IPS DF 6.9 (cell line): Measurements from ENCODE around the gene ZNF189.

Experiments used
- DNase-seq: peaks from one replicate; pipeline ENCODE4 v3.0.0-alpha.2; 2013; ENCODE audit warnings: low read depth, low spot score
- H3K27ac ChIP-seq: one replicate; pipeline ENCODE4 v1.5.1; 2013; ENCODE audit warnings: low read length, control low read depth
- H3K27me3 ChIP-seq: 2 replicates; pipeline ENCODE4 v1.6.1; 2013; ENCODE audit warnings: mild to moderate bottlenecking, low read length; ENCODE audit not compliant: control insufficient read depth, insufficient read depth
- H3K36me3 ChIP-seq: 2 replicates; pipeline ENCODE4 v1.6.1; 2013; ENCODE audit warnings: low read length; ENCODE audit not compliant: control insufficient read depth, insufficient read depth
- H3K4me1 ChIP-seq: 2 replicates; pipeline ENCODE4 v1.6.1; 2013; ENCODE audit warnings: low read length; ENCODE audit not compliant: control insufficient read depth, insufficient read depth
- H3K4me3 ChIP-seq: 2 replicates; pipeline ENCODE4 v1.5.1; 2013; ENCODE audit warnings: mild to moderate bottlenecking, low read length
- H3K9me3 ChIP-seq: 2 replicates; pipeline ENCODE4 v1.6.1; 2013; ENCODE audit warnings: low read length, inconsistent platforms; ENCODE audit not compliant: control insufficient read depth, insufficient read depth
- WGBS: extraction: QIAGEN DNeasy Blood & Tissue Kit; methylation state at CpG from one replicate; pipeline ENCODE4 v1.1.7; 2013; ENCODE audit warnings: mixed read lengths, missing lambda C conversion rate; ENCODE audit not compliant: insufficient read length, insufficient coverage; 5-methylcytosine and 5-hydroxymethylcytosine counted together

Gene ZNF189

DNA sequence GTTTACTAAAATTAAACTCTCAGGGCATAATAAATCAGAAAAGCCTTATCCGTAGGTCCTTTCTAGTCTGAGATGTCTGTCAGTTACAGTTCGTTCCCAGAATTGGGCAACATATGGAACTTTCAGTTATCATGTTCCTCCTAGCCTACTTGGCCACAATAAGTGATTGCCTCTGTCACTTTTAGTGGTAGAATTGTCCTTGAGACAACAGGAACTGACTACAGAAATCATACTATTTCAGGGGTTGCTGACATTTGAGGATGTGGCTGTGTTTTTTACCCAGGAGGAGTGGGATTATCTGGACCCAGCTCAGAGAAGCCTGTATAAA, 956 bp downstream of the ZNF189 start:
- Histone ChIP-seq H3K36me3 (no peaks in the 10 kb centered on the region), H3K4me3 (peak overlapping the region; percentile 58; the same call in 1 of the 2 replicates), H3K27ac (no peak overlapping the region), H3K27me3 (no peaks in the 10 kb centered on the region), H3K4me1 (no peaks in the 10 kb centered on the region), H3K9me3 (no peaks in the 10 kb centered on the region)
- WGBS, result no CpG with 5 or more reads among the region's 2 CpGs
- DNase-seq, result no peak

DNA sequence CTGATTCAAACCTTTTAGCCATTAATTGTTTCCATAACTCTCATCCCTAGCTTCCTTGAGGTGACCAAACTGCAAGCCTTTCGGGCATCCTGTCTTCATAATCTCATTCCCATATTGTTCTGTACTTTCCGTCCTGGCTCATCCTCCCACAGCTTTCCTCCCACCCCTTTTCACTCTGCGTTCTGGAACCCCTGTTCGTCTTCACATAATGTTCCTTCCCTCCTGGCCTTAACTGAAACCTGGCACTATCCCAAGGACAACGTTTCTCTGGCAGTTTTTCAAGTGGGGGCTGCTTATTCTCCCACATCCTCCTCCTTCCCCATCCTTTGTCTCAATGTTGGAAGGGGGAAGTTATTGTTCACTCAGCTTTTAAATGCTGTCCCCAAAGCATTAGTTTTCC, 1.5 kb downstream of the ZNF189 start:
- no peaks in the 10 kb centered on the region for H3K36me3 ChIP-seq
- H3K27ac ChIP-seq, result no peak overlapping the region
- H3K4me3 ChIP-seq, result no peak overlapping the region
- no peaks in the 10 kb centered on the region for H3K4me1 ChIP-seq
- H3K9me3 ChIP-seq, result no peaks in the 10 kb centered on the region
- WGBS, result no CpG with 5 or more reads among the region's 5 CpGs
- H3K27me3 ChIP-seq, result no peaks in the 10 kb centered on the region
- no peak for DNase-seq

DNA sequence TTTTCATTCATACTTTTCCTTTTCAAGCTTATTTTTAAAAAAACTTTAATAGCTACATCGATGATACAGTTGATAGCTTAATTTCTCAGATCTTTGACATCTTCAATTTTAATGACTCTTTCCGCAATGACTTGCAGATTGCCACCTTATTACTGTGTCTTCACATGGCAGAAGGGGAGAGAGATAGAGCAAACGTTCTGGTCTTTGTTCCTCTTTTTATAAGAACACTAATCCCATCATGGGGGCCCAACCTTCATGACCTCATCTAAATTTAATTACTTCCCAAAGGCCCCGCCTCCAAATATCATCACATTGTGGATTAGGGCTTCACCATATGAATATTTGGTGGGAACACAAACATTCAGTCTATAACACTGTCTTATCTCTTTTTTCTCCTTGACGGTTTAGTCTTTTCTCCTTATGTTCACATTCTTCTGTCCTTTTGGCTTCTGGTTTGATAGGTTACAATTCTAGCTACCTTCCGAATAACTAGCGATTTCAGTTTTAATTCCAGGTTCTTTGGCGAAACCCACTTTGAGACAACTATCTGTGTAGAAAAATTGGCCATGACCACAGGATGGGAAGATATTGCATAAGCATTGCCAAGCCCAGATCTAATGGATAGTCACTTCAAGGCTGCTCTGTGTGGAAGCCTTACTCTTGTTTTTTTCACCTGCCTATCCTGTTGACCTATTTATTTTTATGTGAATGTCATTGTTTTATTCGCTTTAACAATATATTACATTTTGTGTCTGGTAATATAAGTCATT, 5.0 kb downstream of the ZNF189 start:
- no CpG with 5 or more reads among the region's 9 CpGs for WGBS

DNA sequence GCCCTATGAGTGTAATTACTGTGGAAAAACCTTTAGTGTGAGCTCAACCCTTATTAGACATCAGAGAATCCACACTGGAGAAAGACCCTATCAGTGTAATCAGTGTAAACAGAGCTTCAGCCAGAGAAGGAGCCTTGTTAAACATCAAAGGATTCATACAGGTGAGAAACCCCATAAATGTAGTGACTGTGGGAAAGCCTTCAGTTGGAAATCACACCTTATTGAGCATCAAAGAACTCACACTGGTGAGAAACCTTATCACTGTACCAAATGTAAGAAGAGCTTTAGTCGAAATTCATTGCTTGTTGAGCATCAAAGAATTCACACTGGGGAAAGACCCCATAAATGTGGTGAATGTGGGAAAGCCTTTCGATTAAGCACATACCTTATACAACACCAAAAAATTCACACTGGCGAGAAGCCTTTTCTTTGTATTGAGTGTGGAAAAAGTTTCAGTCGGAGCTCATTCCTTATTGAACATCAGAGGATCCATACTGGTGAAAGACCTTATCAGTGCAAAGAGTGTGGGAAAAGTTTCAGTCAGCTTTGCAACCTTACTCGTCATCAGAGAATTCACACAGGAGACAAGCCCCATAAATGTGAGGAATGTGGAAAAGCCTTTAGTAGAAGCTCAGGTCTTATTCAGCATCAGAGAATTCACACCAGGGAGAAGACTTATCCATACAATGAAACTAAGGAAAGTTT, 9.9 kb downstream of the ZNF189 start:
- no CpG with 5 or more reads among the region's 5 CpGs for WGBS
- no peak overlapping the region for H3K4me3 ChIP-seq
- DNase-seq, result no peak
- H3K27ac ChIP-seq, result no peak overlapping the region
- H3K36me3 ChIP-seq, result peaks cover 20% of the 10 kb centered on the region; the same call in 1 of the 2 replicates
- H3K4me1 ChIP-seq, result no peaks in the 10 kb centered on the region
- peaks cover 14% of the 10 kb centered on the region for H3K9me3 ChIP-seq
- no peaks in the 10 kb centered on the region for H3K27me3 ChIP-seq

More for the DNA sequence above, 5.0 kb downstream of the ZNF189 start:
- DNase-seq, result no peak
- peaks cover 14% of the 10 kb centered on the region; the same call in 1 of the 2 replicates for H3K36me3 ChIP-seq
- H3K27me3 ChIP-seq, result no peaks in the 10 kb centered on the region
- no peak overlapping the region for H3K27ac ChIP-seq
- no peaks in the 10 kb centered on the region for H3K4me1 ChIP-seq
- H3K9me3 ChIP-seq, result peaks cover 6% of the 10 kb centered on the region; the same call in 1 of the 2 replicates
- H3K4me3 ChIP-seq, result no peak overlapping the region

DNA sequence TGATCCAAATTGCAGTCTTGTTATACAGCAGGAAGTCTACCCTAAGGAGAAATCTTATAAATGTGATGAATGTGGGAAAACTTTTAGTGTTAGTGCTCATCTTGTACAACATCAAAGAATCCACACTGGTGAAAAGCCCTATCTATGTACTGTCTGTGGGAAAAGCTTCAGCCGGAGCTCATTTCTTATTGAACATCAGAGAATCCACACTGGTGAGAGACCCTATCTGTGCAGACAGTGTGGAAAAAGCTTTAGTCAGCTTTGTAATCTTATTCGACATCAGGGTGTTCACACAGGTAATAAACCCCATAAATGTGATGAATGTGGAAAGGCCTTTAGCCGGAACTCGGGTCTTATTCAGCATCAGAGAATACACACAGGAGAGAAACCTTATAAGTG, 10.4 kb downstream of the ZNF189 start:
- no CpG with 5 or more reads among the region's 4 CpGs for WGBS
- peaks cover 14% of the 10 kb centered on the region for H3K9me3 ChIP-seq
- no peak for DNase-seq

DNA sequence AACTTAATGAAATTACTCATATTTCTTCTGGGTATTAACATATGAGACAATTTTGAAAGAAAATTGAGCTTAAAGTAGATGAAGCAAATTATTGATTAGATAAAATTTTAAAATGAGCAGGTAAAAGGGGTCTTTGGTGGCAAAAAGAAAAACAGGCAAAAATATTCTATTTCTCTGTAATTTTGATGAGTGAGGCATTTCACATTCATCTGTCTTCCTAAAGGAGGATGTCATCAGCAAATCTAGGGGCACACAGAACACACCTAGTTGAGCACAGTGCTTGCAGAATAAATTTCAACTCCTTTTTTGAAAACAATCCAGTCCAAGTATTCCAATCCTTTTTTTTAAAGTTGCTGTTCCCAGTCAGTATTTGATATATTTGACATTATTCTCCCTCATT, 16.2 kb downstream of the ZNF189 start:
- Histone ChIP-seq H3K4me3 (no peak overlapping the region), H3K36me3 (no peaks in the 10 kb centered on the region), H3K27ac (no peak overlapping the region), H3K4me1 (no peaks in the 10 kb centered on the region), H3K27me3 (no peaks in the 10 kb centered on the region), H3K9me3 (no peaks in the 10 kb centered on the region)
- no peak for DNase-seq

More for the DNA sequence above, 10.4 kb downstream of the ZNF189 start:
- Histone ChIP-seq H3K27ac (no peak overlapping the region), H3K4me1 (no peaks in the 10 kb centered on the region), H3K27me3 (no peaks in the 10 kb centered on the region), H3K36me3 (peaks cover 20% of the 10 kb centered on the region; the same call in 1 of the 2 replicates), H3K4me3 (no peak overlapping the region)

DNA sequence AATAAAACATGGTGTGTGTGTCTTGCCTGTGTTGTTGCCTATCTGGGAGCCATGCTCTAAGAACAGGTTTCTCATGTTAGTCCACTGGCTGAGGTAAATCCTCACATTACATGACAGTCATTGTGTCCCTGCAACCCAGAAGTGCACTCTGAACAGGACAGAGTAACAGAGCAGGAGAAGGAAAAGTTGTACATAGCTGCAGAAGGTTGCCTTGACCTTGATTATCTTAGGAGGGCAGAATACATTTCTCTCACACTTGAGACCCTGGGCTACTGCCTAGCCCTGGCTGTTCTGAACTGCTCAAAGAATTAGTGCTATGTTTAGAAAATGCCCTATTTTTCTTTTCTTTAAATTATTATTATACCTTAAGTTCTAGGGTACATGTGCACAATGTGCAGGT, 16.9 kb downstream of the ZNF189 start:
- H3K9me3 ChIP-seq, result no peaks in the 10 kb centered on the region
- DNase-seq, result no peak

DNA sequence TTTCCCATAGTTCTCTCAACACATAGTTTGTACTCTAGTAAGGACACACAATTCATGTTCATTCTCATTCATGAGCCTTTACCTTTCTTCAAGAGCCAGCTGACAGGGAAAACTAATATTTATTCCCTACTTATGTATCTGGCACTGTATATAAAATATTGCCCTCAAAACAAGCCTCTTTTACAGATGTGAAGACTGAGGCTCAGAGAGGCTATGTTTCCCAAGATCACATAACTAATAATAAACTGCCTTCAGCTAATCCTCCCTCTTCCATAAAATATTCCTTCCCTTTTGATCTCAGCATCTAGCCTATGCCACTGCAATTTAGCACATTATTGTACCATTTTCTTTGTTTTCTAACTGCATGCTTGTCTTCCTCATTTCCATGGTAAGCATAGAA, 18.7 kb downstream of the ZNF189 start:
- no peak overlapping the region for H3K27ac ChIP-seq
- H3K4me3 ChIP-seq, result no peak overlapping the region
- H3K27me3 ChIP-seq, result no peaks in the 10 kb centered on the region
- DNase-seq, result no peak
- H3K36me3 ChIP-seq, result no peaks in the 10 kb centered on the region
- H3K9me3 ChIP-seq, result no peaks in the 10 kb centered on the region
- H3K4me1 ChIP-seq, result no peaks in the 10 kb centered on the region

More for the DNA sequence above, 16.9 kb downstream of the ZNF189 start:
- Histone ChIP-seq H3K27me3 (no peaks in the 10 kb centered on the region), H3K36me3 (no peaks in the 10 kb centered on the region), H3K4me3 (no peak overlapping the region), H3K27ac (no peak overlapping the region), H3K4me1 (no peaks in the 10 kb centered on the region)

DNA sequence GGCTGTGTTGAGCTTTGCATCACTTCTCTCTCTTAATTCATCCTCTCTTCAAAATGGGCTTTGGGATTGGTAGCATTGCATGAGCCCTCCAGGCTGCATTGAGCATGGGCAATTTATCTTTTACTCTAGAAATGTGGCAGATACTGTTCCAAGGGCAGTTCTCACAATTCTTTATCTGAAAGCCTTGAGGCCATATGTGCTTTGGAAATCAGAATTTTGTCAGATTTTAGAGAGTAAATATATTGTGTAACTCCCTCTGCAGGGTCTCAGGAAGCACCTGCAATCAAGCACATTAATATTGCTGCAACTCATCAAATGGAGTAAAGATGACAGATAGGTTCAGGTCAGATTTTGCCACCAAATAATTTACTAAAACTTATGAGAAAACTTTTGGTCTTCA, 19.3 kb downstream of the ZNF189 start:
- Histone ChIP-seq H3K4me1 (no peaks in the 10 kb centered on the region), H3K36me3 (no peaks in the 10 kb centered on the region), H3K4me3 (no peak overlapping the region), H3K27me3 (no peaks in the 10 kb centered on the region), H3K9me3 (no peaks in the 10 kb centered on the region), H3K27ac (no peak overlapping the region)
- no peak for DNase-seq

DNA sequence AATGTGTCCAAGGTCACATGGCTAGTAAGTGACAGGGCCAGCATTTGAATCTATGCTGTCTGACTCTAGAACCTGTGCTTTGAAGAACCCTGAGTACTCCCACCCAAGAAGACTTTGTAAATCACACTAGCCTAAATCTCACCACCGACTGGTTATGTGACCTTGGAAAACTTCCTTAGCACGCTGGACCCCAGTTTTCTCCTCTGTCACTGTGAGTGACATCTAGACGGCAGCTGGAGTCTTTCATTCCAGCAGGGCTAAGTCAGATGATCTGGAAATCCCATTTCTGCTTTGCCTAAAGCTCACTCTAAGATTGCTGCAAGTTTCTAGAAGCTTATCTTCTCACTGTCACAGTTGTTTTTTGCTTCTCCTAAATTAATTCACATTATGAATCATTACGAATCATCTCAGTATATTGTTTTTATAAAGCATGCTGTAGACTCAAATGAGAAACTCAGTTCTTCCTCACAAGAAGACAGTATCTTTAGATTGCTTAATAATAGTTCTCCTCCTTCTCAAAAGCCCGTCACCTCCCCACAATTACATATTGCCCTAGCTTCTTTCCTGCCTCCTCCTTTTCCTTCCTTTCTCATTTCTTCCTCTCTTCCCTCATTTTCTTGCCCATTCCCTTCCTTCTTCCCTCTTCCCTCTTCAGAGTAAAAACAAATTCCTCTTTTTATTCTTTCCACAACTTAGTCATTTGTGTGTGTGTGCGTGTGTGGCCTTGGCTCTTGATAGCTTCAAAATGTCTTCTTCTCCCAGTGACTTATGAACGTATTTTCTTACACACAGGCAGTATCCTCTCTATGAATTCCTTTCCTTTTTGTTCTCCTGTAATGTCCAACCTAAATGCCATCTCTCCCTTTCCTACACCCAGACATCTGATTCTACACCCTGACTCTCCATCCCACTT, 20.1 kb downstream of the ZNF189 start:
- WGBS, result no CpG with 5 or more reads among the region's 7 CpGs
- Histone ChIP-seq H3K9me3 (no peaks in the 10 kb centered on the region), H3K27ac (no peak overlapping the region), H3K36me3 (no peaks in the 10 kb centered on the region), H3K27me3 (no peaks in the 10 kb centered on the region), H3K4me1 (no peaks in the 10 kb centered on the region), H3K4me3 (no peak overlapping the region)
- no peak for DNase-seq
